Activated CD4-positive, alpha-beta T cell treated with anti-CD3 and anti-CD28 coated beads, Interleukin-2, Interleukin-6, amounts not matched to agents 100 ng/mL and 50 ng/mL, durations not matched to agents 16 hours and 8 hours (primary cell): ENCODE measurements around the gene ETV4.
A peak's percentile ranks its signal among the peaks of the same experiment; 100 is the strongest.
"Not testable (repeated sequence)": the region's sequence is repeated elsewhere in the genome, so short reads cannot be mapped to it uniquely, and the experiment has no call there.

ENCODE experiments used
- DNase-seq: peaks from one replicate; pipeline ENCODE4 v3.0.0-alpha.2; 2020

ETV4 gene

DNA sequence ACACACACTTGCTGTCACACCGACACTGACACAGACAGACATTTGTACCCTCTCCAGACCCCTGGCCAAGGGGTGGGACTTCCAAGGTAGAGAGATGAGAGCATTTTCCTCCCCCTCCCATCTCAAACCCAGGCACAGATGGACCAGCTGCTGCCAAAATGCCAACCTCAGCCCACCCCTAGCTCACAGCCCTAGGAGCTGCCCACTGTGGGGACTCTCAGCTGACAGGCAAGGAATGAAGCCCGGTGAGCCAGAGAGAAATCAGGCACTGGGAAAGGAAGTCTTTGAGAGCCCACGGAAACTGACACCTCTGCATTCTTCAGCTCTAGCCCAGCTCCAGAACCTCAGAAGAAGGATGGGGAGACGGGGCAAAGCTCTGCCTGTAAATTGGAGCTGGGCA, 2.8 kb downstream of the ETV4 start:
- no peak for DNase-seq

DNA sequence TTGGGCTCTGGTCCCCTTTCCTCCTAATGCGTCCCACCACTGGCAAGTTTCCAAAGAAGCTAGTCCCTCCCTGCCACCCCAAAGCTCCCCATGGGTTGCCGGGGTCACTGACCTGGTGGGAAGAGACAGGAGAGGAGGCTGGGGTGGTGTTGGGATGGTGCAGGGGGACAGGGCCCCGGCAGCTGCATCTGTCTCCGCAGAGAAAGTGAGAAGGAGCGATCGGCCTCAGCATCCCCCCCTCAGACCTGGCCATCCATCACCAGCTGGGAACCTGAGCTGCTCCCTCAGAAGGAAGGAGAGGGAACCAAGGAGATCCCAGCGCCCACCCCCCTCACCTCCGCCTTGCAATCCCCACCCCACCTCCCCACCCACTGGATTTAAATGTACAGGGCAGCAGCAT, 3.3 kb downstream of the ETV4 start:
- no peak for DNase-seq

DNA sequence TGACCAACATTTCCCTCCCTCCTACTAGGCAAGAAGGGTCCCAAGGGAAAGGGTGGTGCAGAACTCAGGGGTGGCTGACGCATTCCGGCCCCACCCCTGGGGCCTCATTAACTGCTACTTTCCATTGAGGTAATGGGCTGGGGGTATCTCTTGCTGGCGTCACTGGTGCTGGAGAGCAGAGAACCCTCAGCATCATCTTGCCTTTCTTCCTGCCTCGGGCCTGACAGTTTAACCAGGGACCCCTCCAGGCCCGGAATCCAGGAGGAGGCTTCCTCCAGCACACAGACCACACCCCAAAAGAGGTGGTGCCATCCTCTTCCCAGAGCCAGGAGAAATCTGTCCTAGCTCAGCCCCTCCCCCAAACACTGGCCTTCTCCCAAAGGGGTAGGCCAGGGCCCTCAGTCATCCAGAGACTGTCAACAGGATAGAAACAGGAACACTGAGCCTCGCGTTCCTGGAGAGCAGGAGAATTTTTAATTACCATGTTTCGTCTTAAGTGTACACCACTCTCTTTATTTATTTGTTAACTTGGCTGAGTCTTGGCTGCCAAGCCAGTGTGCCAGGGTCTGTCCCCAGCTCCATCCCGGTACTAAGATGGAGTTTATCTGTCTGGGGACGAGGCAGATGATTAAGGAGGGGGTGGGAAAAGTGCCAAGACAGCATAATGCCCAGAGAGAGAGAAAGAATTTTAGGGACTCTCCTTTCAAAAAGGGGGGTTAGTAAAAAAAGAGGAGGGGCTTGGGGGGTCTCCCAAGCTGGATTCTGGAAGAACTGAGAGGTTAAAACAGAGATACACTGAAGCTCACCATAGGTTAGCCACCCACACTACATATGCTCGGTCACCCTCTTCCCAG, 5.1 kb downstream of the ETV4 start:
- DNase-seq, result no peak

DNA sequence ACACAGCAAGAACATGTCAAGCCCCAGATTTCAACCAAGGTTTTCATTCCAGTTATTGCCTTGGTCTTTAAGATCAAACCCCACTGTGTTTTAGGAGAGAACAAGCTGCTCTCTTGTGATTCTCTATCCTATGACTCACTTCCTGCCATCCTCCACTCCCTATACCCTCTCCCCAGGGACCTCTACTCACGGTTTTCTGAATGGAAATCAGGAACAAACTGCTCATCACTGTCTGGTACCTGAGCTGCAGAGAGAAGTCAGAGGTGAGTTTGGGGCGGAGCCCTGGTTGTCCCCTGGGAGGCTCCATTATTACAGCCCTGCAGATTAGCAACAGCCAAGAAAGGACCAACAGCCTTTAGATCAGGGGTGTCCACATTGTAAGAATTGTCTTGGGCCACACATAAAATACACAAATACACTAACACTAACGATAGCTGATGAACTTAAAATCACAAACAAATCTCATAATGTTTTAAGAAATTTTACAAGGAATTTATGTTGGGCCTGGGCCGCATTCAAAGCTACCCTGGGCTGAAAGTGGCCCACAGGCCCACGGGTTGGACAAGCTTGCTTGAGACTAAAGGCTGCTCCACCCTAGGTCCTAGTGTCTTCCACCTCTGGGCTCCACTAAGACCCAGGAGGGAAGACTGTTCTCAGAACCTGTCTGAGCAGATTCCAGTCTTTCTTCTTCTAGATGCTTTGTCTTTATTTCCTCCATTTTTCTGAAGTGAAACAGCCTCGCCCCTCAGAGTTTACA, 9.7 kb downstream of the ETV4 start:
- DNase-seq, result no peak

DNA sequence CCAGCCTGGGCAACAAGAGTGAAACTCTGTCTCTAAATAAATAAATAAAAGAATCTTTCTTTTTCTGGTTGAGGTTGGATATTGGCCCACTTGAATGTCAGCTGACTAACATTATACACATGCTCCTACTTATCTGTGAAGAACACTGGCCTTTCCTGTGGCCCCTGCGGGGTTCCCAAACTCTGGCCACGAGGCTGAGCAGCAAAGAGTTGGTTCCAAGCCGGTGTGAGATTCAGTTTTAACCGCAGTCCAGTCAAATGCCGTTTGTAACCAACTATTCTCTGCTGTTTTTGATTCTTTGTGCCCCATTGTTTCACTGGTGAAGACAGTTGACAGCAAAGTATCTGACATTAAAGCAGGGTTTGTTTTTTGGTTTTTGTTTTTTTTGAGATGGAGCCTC, 11.2 kb downstream of the ETV4 start:
- DNase-seq, result no peak

DNA sequence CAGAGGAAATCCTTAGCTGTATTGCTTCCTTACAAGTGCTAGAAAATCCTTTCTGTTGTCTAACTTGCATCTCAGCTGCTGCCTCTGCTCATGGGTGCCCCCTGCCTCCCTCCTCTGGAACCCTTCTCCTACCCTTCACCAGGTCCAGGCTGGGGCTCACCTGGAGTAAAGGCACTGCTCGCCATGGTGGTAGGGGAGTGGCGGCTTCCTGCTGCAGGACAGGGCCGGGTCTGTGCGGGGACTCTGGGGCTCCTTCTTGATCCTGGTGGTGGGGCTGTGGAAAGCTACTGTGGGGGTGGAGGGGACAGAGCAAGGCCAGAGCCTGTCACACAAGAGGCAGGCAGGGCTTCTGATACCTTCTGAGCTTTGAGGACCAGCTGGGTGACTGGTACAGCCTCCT, 12.4 kb downstream of the ETV4 start:
- no peak for DNase-seq

DNA sequence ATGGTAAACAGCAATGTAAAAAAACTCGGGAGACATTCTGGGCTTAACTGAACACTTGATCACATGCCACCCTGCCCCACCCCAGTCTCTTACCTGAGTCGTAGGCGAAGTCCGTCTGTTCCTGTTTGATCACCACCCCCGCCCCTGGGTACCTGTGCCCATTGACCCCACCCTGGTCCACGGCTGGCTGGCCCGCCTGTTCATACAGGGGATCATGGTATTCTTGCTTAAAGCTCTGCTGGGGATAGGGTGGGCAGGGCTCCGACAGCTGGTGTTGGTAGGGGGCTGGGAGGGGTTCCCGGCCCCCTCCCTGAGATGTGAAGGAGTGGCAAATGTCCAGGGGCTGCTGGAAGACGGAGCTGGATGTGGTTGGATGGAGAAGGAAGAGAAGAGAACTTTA, 13.6 kb downstream of the ETV4 start:
- no peak for DNase-seq

DNA sequence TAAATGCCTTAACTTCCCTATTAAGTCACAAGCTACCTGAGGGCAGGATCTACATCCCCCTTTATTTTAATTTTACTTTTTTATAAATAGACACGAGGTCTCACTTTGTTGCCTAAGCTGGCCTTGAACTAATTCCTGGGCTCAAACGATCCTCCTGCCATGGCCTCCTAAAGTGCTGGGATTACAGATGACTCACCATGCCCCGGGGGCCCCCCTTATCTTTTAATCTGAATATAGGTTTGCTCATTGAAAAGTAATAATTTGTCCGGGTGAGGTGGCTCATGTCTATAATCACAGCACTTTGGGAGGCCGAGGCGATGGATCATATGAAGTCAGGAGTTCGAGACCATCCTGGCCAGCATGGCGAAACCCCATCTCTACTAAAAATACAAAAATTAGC, 14.2 kb downstream of the ETV4 start:
- no peak for DNase-seq

DNA sequence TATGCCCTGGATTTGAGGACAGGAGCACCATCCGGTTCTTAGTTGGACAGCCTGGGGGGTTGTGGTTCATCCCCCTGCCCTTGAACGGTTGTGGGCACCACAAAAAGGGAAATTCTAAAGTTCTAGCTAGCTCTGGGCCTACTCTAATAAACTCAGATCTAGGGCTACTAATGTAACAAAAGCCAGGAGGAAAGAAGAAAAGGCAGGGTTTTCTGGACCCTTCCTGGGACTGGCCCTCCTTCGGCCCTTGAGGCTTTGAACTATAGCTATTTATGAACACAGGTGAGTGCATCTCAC, 15.1 kb downstream of the ETV4 start:
- no peak for DNase-seq

DNA sequence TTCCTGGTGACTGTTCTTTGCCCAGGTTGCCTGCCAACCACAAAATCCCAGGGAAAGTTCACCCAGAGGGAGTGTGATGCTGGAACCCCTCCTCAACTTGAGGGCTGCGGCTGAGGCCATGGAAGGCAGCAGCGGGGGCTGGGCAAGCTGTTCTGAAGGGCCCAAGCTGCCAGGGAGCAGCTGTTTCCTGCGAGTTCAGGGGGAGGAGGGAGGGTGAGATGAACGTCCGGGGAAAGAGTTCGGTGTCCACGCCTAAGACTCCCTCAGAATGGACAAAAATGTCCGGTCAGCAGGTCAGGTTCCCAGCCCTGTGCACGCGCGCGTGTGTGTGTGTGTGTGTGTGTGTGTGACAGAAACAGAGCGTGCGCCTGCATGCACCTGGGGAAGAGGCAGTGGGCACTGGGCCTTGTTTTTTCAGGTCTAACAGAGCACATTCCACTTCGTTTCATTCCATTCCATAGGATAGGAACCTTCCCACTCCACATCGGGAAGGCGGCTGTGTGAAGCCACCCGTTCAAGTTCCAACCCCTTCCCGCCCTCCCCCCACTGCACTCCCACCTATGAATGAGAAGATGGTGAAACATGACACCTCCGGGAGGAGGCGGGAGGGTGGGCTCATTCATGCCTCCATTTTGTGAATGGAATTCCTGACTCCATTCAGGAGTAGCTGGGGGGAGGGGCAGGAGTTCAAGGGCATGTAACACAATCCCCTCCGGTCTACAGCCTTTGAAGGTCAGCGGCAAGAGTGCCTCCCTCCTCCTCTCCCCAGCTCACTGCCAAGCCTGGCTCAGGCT, 15.7 kb downstream of the ETV4 start:
- no peak for DNase-seq

DNA sequence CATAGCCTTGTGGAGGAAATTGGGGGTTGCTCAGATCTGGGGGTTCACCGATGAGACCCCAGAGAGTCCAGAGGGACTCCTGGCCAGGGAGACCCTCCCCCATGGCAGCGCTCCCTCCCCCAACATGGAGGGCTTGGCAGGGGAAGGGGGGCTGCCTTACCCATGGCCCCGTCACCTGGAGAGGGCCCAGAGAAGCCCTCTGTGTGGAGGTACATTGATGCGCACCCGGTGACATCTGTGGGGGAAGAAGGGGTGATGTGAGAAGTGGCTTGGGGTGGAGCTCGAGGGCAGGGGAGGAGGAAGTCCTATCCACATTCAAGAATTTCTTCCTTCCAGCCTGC, 16.2 kb downstream of the ETV4 start:
- no peak for DNase-seq

DNA sequence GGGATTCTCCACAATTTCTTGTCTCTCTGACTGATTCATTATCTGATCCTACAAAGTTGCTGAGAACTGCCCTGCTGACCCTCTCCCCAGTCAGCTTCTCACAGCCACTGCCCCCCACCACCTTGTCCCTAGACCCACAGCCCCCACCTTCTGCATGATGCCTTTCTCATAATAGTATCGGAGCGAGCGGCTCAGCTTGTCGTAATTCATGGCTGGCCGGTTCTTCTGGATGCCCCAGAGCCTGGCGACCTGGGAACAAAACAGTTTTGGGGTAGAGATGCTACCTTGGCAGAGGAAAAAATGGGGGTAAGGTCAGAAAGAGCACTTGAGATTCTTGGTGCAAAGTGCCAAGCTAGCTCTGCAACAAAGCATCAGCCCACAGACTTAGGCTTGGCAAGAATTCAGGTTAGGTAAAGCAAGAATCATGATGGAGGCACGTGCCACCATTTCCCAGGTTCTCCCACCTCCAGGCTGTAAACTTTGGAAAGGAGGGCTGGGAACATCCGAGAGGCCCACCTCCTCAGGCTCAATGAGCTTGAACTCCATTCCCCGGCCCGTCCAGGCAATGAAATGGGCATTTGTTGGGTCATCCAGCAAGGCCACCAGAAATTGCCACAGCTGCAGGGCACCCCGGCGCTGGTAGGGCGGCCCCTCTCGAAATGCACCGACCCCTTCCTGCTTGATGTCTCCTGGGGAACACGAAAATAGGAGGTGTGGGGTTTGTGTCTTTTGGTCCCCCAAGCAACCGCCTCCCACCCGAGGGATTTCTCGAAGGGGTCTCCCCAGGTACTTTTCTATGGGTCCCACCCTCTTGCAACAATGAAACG, 16.9 kb downstream of the ETV4 start:
- no peak for DNase-seq

DNA sequence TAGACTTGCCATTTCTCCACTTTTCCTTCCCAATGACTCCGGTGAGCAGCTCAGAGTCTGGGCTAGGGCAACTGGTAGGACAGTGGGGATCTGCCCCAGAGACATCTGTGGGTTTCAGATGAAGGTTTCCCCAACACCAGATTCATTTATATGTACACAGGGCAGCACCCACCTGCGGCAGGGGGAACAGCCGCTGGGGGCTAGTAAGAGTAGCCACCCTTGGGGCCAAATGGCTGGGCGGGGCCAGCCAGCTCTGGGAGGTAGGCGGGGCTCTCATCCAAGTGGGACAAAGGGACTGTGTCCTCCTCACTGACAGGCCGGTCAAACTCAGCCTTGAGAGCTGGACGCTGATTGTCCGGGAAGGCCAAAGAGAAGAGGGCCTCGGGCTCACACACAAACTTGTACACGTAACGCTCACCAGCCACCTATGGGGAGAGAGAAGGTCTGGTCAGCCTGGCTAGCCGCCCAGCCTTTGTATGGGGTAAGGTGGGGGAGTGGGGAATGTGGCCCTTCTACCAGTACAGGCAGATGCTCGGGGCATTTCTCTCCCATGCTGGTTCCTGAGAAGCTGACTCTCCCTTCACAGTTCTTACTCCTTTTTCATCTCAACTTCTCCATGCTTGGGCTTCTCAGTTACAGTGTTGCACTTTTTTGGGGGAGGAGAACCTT, 17.7 kb downstream of the ETV4 start:
- DNase-seq, result no peak

DNA sequence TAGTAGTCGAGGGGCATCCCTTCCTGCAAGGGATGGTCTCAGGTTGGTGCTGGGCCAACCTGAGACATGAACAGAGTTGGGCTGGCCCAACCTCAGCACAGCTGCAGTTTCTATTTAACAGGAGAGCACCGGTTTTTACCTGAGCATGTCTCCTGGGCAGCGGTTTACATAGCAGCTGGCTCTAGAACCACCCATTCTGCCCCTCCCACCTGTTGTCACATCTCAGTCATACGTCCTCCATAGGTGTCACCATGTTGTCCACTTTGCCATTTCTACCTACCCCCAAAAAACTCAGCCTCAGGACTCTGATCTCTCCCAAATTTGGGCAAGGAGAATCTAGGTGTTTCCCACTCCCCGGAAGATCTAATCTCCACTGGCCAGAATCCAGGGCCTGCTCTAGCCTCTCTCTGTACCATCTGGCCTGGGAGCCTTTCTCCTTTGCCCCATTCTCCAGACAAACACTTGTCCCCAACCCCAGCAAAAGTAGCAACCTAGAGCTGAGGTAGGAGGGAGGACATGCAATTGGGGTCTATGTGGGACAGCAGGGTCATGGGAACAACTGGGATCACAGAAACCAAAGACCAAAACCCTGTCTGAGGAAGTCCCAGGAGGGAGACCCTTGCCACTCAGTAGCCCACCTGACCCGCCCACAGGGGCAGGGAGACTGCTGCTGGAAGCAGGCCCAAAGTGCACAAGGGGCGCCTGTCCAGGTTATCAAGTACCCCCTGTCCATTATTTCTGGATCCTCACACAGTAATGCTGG, 19.1 kb downstream of the ETV4 start:
- no peak for DNase-seq

DNA sequence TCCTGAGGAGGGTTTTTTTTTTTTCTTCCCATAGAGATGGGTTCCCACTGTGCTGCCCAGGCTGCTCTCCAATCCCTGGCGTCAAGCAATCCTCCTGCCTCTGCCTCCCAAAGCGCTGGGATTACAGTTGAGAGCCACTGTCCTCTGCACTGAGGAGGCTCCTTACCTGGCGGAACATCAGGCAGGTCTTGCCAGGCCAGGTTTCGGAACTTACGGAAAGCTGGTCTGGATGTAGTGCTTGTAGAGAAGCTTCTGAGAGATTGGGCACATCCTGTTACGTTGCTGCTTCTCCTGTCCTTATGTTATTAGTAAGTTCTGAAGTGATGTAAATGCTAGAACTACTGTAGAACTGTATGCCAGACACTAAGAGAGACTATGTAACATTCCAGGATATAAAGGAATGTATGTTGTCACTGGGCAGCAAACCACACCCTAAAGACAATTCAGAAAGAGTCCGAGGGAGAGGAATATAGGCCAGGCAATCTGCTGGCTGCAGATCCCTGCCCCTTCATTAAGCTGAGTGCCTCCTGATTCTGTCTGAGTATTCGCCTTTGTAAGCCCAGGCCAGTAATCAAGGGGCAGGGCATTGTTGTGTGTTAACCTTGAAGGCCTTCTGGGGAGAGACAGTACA, 21.1 kb downstream of the ETV4 start:
- DNase-seq, result no peak

DNA sequence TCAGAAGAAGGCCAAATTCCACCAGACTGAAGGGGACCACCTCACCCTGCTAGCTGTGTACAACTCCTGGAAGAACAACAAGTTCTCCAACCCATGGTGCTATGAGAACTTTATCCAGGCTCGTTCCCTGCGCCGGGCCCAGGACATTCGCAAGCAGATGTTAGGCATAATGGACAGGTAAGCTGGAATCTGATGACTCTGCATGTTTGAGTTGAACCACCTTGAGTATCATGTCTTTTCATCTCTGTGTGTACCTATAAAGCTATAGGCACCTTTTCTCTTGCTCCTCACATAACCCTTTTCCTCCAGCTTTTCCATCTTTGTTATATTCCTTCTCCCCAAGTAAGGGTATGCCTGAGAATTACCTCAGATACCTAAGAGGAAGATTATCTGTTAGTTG, 24.8 kb downstream of the ETV4 start:
- no peak for DNase-seq

DNA sequence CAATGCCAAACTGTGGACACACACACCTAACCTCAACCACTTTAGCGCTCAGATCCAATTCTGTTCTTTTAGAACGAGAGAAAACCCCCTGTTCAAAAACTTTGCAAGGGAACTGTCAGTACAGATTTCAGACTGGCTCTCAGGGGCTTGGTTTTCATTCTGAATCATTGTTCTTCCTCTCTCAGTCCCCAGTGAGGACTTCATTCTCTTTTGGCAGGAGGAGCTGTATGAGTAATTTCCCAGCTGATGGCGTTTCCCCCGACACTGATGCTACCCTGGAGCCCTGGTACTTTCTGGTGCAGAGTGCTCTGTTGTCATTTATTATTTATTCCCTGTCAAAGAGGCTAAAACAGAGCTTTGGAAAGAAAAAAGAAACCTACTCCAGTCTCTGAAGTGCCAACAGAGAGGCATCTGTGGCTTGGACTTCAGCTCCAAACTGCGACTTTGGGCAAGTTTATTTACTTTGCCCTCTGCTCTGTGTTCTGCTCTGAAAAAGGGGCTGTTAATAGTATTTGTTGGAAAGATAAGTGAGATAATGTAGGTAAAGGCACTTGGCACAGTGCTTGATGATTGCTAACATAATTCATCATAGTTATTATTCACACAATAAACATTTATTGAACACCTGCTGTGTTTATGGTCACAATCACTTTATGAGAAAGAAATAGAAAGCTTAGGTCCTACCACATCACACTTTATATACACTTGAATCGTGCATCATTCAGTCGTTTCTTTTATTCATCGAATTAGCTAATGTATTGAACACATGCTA, 28.3 kb downstream of the ETV4 start:
- peak; percentile 80 for DNase-seq

DNA sequence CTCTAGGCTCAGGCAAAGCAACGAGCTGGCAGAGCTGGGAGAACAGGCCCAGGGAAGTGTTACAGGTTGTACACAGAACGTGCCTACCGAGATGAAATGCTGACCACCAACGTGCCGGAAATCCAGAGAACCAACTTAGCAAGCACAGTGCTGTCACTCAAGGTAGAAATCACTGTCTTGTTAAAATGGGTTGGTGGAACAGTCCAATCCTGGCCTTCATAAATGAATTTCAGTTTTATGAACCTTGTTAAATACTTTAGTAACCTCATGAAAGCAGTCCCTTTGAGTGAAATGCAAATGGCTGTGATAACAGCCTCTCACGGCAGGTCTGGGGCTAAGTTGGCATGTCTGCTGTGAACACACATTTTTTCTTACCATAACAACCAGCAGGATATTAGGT, 29.0 kb downstream of the ETV4 start:
- DNase-seq, result no peak

DNA sequence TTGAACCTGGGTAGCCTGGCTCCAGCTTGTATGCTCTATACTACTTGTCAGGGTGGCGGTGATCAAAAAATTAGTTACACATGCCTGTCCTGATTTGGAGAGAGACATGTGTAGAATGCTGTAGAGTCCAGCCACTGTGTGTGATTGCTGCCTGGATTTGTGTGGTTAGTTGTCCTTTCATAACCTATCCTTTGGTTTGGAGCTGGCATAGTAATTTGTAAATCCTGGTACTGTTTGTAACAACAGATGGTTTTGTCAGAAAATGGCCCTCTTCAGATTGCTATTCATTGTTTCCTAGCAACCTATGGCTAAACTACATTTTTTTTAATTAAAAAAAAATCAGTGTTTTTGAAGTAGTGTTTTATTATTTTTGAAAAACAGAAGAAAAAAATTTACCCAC, 30.5 kb downstream of the ETV4 start:
- DNase-seq, result no peak

DNA sequence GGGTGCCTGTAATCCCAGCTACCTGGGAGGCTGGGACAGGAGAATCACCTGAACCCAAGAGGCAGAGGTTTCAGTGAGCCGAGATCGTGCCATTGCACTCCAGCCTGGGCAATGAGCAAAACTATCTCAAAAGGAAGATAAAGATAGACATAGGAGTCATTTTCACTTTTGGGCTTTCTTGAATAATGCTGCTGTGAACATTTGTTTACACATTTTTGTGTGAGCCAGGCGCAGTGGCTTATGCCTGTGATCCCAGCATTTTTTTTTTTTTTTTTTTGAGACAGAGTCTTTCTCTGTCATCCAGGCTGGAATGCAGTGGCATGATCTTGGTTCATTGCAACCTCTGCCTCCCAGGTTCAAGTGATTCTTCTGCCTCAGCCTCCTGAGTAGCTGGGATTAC, 34.9 kb downstream of the ETV4 start:
- not testable (repeated sequence) for DNase-seq
